A673 (cell line): ENCODE data around the gene SLC23A2.
"Not testable (repeated sequence)": the region's sequence is repeated elsewhere in the genome, so short reads cannot be mapped to it uniquely, and the experiment has no call there.

Experiments
- EZH2 ChIP-seq: fragments of 200-600 bp; sonication (generic); IDR thresholded peaks from 2 replicates; pipeline ENCODE4 v1.6.1; 2017; ENCODE audit warnings: borderline replicate concordance, low read depth, mild to moderate bottlenecking, mixed read lengths, antibody characterized with exemption, low read length; ENCODE audit not compliant: poor library complexity, severe bottlenecking
- TF ChIP-seq, protein P1 (sequence below): fragments of 300-800, 200-600 bp; sonication (generic); conservative IDR thresholded peaks from 2 replicates; pipeline ENCODE4 v1.5.1; 2017; ENCODE audit warnings: low read depth, mild to moderate bottlenecking, antibody characterized with exemption, low read length, moderate library complexity, mixed read lengths

DNA sequence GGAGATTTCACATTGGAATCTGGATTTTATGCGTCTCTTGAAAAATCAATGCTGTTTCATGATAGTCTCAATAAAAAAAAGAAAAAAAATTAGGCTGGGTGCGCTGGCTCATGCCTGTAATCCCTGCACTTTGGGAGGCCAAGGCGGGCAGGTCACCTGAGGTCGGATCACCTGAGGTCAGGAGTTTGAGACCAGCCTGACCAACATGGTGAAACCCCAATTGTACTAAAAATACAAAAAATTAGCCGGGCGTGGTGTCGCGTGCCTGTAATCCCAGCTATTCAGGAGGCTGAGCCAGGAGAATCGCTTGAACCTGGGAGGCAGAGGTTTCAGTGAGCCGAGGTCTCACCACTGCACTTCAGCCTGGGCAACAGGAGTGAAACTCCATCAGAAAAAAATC is 30.4 kb upstream of the SLC23A2 start:
- TF ChIP-seq, protein P1, sequence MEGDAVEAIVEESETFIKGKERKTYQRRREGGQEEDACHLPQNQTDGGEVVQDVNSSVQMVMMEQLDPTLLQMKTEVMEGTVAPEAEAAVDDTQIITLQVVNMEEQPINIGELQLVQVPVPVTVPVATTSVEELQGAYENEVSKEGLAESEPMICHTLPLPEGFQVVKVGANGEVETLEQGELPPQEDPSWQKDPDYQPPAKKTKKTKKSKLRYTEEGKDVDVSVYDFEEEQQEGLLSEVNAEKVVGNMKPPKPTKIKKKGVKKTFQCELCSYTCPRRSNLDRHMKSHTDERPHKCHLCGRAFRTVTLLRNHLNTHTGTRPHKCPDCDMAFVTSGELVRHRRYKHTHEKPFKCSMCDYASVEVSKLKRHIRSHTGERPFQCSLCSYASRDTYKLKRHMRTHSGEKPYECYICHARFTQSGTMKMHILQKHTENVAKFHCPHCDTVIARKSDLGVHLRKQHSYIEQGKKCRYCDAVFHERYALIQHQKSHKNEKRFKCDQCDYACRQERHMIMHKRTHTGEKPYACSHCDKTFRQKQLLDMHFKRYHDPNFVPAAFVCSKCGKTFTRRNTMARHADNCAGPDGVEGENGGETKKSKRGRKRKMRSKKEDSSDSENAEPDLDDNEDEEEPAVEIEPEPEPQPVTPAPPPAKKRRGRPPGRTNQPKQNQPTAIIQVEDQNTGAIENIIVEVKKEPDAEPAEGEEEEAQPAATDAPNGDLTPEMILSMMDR = not testable (repeated sequence)
- TF ChIP-seq EZH2 = not testable (repeated sequence)
